ENCODE measurements around the gene UGT1A7.

GRCh38 chr2:233802132-233802815, 120.6 kb downstream of the UGT1A7 start:
- TF ChIP-seq EZH2phosphoT487 (IDR thresholded peaks at IDR 0.05; ENCODE audit: borderline replicate concordance) (no peak), CTCF (conservative IDR thresholded peaks at IDR 0.05; ENCODE audit: low read length) (no peak)

All from Loucy (cell line).